HG03196 (cell line): ENCODE data around the gene TCAP.
A peak's percentile ranks its signal among the peaks of the same experiment; 100 is the strongest.

Experiments
- ATAC-seq: cut with Tn5 transposase; IDR thresholded peaks from one replicate; pipeline ENCODE4 v1.9.1; 2021; ENCODE audit not compliant: unreplicated experiment

TCAP gene

GRCh38 chr17:39664581-39665561, at the start of gene TCAP:
Gene TCAP, plus strand, starts transcription at chr17:39665349. Its CDS starts 11 bp downstream, at chr17:39665360.
- no peak for ATAC-seq

DNA sequence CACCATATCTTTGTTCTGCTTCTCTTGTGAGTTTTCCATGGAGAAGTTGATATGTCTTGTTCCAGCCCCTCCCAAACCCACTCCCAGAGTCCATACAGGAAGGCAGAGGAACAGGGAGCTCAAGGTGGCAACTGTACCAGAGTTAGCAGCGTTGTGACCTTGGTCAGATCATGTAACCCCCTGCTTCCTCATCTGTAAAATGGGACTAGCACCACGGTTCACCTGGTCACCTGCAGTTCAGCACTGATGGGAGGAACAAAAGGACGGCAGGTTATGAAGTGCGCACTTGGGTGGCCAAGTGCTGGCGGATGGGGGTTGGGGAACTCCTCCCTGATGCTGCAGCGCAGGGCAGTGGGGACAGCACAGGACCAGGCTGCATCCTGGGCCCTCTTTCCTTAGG, 49.7 kb upstream of the TCAP start:
- no peak for ATAC-seq

- ATAC-seq: no peak
Observed at GRCh38 chr17:39617100-39617445, 48.1 kb upstream of the TCAP start.

- no peak for ATAC-seq
Observed at GRCh38 chr17:39617446-39618245, 47.5 kb upstream of the TCAP start.

- no peak for ATAC-seq
Observed at GRCh38 chr17:39618246-39618913, 46.8 kb upstream of the TCAP start.

- ATAC-seq: no peak
Observed at GRCh38 chr17:39618956-39619785, 46.0 kb upstream of the TCAP start.

DNA sequence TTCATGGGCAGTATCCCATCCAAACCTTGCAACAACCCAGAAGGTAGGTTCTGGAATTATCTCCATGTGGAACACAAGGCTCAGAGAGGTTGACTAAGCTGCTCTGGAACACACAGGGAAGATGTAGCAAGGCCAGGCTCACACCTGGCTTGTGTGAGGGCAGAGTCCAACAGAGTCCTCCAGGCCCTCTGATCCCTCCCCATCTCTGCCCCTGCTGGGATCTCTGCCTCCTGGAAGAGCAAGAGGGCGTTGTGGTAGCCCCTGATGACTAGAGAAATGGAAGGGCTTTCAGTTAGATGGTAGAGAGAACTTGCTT, 45.4 kb upstream of the TCAP start:
- ATAC-seq: no peak

DNA sequence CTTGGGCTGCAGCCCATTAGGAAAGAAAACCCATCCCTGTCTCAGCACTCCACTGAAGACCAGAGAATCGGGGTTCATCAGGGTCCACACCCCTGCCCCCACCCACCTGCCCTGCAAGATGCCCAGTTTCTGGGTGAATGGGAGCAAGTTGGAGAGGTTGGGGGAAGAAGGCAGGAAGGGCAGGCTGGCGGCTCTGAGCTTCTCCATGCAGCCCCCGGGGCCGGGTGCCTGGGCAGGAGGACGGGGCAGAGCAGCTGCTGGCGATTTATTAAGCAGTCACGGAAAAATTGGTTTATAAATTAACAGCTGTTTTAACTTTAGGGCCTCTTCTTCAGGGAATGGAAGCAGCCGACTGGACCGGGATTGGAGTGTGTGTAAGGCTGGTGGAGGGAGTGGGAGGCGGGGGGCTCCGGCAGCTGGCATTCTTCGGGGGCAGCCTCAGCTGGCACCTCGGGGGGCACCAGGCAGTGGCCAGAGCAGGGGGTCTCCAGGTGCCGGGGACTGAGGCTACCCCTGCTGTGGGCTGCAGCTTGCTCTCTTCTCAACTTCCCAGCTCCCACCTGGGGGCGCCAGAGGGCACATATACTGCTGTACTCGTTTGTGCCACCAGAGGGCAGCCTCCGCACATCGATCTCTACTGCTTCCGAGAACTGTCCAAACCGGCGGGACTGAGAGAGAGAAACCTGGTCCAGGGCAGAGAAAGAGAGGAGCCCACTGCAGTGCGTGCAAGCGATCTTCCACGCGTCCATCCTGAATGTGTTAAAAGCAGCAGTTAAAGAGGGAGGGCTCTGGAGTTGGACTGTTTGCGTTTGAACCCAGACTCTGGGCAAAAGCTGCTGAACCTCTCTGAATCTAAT, 43.4 kb upstream of the TCAP start:
- ATAC-seq: peak; percentile 57

DNA sequence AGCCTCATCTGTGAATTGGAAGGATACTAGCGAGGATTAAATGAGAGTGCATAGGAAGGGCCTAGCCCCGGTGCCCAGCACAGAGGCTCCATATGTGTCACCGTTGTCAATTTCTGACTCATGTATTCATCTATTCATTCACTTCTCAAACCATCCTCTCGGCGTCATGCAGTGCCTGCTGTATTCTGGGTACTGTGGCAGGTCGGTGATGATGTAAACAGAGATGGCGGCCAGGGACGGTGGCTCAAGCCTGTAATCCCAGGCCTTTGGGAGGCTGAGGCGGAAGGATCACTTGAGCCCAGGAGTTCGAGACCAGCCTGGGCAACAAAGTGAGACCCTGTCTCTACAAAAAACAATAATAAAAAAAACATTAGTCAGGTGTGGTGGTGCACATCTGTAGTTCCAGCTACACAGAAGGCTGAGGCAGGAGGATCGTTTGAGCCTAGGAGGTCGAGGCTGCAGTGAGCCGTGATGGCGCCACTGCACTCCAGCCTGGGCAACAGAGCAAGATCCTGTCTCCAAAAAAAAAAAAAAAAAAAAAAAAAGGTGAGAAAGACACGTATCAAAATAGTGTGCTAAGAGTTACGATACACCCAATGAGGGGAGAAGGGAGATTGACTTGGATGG, 42.7 kb upstream of the TCAP start:
- ATAC-seq: peak; percentile 13

DNA sequence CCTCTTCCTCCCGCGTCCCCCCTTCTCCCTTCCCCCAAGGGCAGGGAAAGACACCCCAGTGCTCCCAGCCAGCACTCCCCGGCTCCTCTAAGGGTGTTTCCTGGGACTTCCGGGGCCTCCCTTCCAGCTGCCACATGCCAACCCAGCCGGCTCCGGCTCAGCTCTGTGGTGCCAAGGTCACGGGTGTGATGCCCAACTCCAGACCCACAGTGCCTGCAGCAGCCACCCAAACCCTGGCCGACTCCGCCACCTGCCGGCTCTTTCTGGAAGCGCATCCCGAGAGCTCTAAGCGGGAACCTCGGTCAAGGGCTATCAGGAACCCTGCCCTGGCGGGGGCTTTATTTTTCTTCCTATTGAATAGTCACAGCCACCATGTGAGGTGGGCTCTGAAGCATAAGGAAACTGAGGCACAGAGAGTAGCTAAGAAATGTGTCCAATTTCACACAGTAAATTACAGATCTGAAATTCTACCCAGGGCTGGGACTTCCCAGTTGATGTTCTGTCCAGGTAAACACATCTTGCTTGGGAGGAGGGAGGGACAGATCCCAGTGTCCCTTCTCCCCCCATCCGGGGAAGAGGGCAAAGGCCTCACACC, 41.7 kb upstream of the TCAP start:
- ATAC-seq: peak; percentile 42

DNA sequence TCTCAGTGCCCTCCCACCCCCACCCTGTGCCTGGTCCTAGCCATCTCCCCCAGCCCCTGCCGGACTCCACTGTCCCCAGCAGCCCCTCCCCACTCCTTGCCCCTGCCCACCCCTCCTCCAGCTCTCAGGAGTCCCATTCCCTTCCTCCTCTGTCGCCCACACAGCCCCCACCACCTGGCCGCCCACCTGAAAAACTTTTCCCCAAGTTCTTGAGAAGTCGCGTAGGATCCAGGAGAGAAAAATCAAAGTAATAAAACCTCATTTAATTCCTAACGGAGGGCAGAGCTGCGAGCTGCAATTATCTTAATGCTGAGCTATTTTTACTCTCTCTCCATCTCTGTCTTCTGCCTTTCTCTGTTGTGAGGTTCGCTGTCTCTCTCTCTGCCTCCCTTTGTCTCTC, 40.8 kb upstream of the TCAP start:
- ATAC-seq: no peak

- no peak for ATAC-seq
Observed at GRCh38 chr17:39625198-39625785, 39.9 kb upstream of the TCAP start.

DNA sequence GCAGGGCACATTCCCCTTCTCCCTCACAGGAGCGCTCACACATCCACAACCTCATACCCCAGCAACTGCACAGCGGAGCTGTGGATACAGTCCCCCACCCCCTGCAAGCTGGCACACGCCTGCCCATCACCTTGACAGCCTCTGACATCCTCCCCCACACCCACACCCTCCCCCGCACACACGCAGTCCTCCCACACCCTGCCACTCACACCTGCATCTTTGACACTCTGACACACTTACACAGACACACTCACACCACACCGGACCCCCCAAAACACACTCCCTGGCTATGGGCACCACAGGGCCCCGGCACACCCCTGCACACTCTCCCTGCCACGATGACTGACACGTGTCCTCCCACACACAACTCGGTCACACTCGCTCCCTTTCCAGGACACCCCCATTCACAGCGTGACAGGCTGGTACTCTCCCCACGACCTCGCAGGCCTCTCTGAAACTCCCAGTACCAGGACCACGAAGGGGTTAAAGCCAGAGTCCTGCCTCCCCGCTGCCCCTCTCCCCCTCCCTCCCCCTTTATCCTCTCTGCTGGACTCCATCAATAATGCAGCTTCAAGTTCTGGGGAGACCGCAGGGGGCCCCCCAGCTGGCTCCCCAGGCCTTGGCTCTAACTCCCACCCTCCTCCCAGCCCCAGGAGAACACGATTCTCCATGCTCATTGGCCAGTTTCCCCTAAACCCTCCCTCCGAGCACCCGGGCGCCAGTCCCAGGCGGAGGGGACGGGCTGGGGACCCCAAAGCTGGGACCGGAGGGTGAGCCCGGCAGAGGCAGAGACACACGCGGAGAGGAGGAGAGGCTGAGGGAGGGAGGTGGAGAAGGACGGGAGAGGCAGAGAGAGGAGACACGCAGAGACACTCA, 38.7 kb upstream of the TCAP start, which contains the start of gene PPP1R1B:
PPP1R1B (plus strand) TSS at position 782 of the 876 bp plus-strand sequence. CDS start 441 bp downstream, outside the sequence.
- no peak for ATAC-seq

DNA sequence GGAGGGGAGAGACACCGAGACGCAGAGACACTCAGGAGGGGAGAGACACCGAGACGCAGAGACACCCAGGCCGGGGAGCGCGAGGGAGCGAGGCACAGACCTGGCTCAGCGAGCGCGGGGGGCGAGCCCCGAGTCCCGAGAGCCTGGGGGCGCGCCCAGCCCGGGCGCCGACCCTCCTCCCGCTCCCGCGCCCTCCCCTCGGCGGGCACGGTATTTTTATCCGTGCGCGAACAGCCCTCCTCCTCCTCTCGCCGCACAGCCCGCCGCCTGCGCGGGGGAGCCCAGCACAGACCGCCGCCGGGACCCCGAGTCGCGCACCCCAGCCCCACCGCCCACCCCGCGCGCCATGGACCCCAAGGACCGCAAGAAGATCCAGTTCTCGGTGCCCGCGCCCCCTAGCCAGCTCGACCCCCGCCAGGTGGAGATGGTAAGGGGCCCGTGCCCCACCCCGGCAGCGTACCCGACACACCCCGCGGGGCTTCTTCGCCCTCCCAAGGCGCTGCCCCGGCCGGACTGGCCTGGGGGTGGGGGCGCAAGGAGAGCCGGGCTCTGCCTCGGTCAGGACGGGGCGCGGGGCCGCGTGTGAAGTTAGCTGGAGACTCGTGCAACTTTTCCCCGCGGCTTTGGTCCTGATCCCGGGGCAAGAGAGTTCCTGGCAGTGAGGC, 38.0 kb upstream of the TCAP start:
- no peak for ATAC-seq

DNA sequence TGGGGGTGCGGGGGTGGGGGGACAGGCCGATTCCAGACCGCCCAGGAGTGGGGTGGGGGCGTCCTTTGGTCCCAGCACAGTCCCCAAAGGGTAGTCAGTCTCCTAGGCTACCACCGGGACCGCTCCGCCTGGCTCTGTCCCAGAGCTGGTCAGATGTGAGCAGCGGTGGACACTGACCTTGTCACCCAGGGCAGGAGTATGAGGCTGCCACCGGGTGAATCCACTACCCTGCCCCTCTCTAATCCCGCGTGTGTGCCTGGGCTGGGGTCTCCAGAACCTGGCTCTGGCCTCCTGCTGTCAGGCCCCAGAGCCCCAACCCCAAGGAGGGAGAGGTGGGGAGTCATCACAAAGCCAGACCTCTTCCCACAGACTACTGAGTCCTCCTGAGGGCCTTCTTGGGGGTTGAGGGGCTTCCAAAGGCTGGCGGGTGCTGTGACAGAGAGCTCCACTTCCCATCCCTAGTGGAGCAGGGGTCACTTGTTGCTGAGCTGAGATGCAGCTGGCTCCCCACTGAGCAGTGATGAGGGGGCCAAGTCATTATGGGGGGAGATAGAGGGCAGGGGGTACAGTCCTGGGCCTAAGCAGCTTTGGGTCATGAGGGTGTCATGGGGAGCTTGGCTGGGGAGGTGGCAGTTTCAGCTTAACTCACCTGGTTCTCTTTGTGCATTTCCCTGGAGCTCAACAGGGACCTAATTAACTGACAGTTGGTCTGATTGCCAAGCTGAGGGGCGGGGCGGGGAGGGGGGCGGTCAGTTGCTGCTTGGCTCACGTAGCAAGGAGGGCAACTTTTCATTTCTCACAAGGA, 37.2 kb upstream of the TCAP start:
- ATAC-seq: no peak
